A549 treated with DMSO at 1 μM for 4 hours (cell line): ENCODE measurements around the gene MS4A3. TPM values are rescaled to one million over a fixed set of nuclear protein-coding genes. Genes with fewer than 3 reads are reported as not detected.

Experiments
- total RNA-seq: library from RNA; stranded (reverse); fragments of 200-300 nt; extraction: Qiagen RNA extraction; gene quantifications from 5 replicates; pipeline ENCODE4 v1.2.3, GENCODE V29; 2022; ENCODE audit warnings: low read depth

MS4A3 gene
- not detected in 5 replicates for total RNA-seq

GRCh38 chr11:60056349-60056969 is at the start of gene MS4A3:
TSS of gene MS4A3 (plus strand) at chr11:60056665. CDS start at chr11:60061161, 4,496 bp downstream.

GRCh38 chr11:60016881-60017280 is 39.6 kb upstream of the MS4A3 start, which contains the start of gene OOSP4B:
TSS of gene OOSP4B (plus strand) at chr11:60017181.

GRCh38 chr11:60040109-60040508 is 16.4 kb upstream of the MS4A3 start, which contains the start of gene OOSP2:
TSS of gene OOSP2 (plus strand) at chr11:60040409. CDS start at chr11:60040460, 51 bp downstream.

GRCh38 chr11:60088364-60088763 is 31.9 kb downstream of the MS4A3 start, which contains the start of gene MS4A2:
TSS of gene MS4A2 (plus strand) at chr11:60088664. CDS start at chr11:60088766, 102 bp downstream.

Other genes with a start within 250 kb of the MS4A3 start
- 56.5 to 65.0 TPM (median 61.7 TPM) in 5 replicates for gene MRPL16, start 245.9 kb upstream of the MS4A3 start, total RNA-seq
- gene CBLIF, start 211.2 kb upstream of the MS4A3 start, total RNA-seq: not detected in 5 replicates
- 0.09 to 0.45 TPM (median 0.23 TPM) in 5 replicates for gene TCN1, start 190.2 kb upstream of the MS4A3 start, total RNA-seq
- not detected in 5 replicates for gene OOSP3, start 177.9 kb upstream of the MS4A3 start, total RNA-seq
- gene OOSP1, start 118.2 kb upstream of the MS4A3 start, total RNA-seq: not detected in 5 replicates
- not detected in 5 replicates for gene OOSP4A, start 92.6 kb upstream of the MS4A3 start, total RNA-seq
- not detected in 5 replicates for gene OOSP4B, start 39.5 kb upstream of the MS4A3 start, total RNA-seq
- gene OOSP2, start 16.3 kb upstream of the MS4A3 start, total RNA-seq: not detected in 5 replicates
- not detected in 5 replicates for gene MS4A2, start 32.0 kb downstream of the MS4A3 start, total RNA-seq
- not detected in 5 replicates for gene MS4A6A, start 126.4 kb downstream of the MS4A3 start, total RNA-seq
- gene MS4A4E, start 186.5 kb downstream of the MS4A3 start, total RNA-seq: not detected in 5 replicates
- gene MS4A4A, start 224.0 kb downstream of the MS4A3 start, total RNA-seq: not detected in 5 replicates